HG03521 (cell line): ENCODE results near the gene ANGPTL4.

Experiments
- ATAC-seq: cut with Tn5 transposase; IDR thresholded peaks from one replicate; pipeline ENCODE4 v1.9.1; 2021; ENCODE audit warnings: mild to moderate bottlenecking, moderate library complexity; ENCODE audit not compliant: unreplicated experiment

Gene ANGPTL4

GRCh38 chr19:8412783-8413628 lies 49.1 kb downstream of the ANGPTL4 start, which contains the start of gene MARCHF2:
Gene MARCHF2, plus strand, starts transcription at chr19:8413305. Its CDS starts 8,536 bp downstream, at chr19:8421841.
- peak; percentile 99 for ATAC-seq

- ATAC-seq, result no peak
These were observed 49.7 kb downstream of the ANGPTL4 start for GRCh38 chr19:8413629-8413995.

- no peak for ATAC-seq
These were observed 52.8 kb downstream of the ANGPTL4 start for GRCh38 chr19:8416796-8417195.

- no peak for ATAC-seq
These were observed 57.8 kb downstream of the ANGPTL4 start for GRCh38 chr19:8421484-8422461.

- ATAC-seq, result no peak
These were observed 59.9 kb downstream of the ANGPTL4 start for GRCh38 chr19:8423817-8424223.
